GM06990 (cell line): Measurements from ENCODE around the gene MED13L.

ENCODE experiments used
- DNase-seq: peaks from one replicate; pipeline ENCODE4 v3.0.0-alpha.2; 2011; ENCODE audit not compliant: insufficient read length; ENCODE audit errors: extremely low read depth
- H3K27me3 ChIP-seq: replicated peaks from 2 replicates; pipeline ENCODE4 v1.6.0; 2011; ENCODE audit warnings: low read length; ENCODE audit not compliant: control insufficient read depth, insufficient read depth
- H3K36me3 ChIP-seq: 2 replicates; pipeline ENCODE4 v1.5.1; 2011; ENCODE audit warnings: low read length; ENCODE audit not compliant: control insufficient read depth, insufficient read depth
- H3K4me3 ChIP-seq: replicated peaks from 2 replicates; pipeline ENCODE4 v1.5.1; 2011; ENCODE audit warnings: low read depth, mild to moderate bottlenecking, control low read depth, low read length
- TF ChIP-seq, protein P1 (sequence below): IDR thresholded peaks from 2 replicates; pipeline ENCODE4 v1.5.1; 2011; ENCODE audit warnings: low read length, control low read depth, mild to moderate bottlenecking, inconsistent platforms; ENCODE audit not compliant: insufficient read depth, poor library complexity, severe bottlenecking

MED13L gene

DNA sequence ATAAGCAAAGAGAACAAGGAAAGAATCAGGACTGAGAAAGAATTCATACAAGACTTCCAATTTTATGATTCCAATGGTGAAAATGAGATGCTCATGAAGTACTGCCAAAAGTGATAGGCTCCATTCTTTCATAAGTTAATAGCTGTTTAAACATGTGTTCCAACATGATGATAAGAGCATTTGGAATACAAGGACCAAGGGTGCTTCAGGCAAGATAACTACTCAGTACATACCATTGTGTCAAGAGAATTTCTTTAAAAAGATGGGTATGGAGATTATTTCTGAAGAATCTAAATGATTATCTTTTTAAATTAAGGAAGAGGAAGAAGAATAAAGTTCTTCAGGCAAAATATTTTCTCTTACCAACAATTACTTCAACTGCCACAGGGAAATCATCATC is 258.1 kb downstream of the MED13L start:
- no peak overlapping the region for H3K4me3 ChIP-seq
- H3K27me3 ChIP-seq: no peaks in the 10 kb centered on the region
- TF ChIP-seq, protein P1, sequence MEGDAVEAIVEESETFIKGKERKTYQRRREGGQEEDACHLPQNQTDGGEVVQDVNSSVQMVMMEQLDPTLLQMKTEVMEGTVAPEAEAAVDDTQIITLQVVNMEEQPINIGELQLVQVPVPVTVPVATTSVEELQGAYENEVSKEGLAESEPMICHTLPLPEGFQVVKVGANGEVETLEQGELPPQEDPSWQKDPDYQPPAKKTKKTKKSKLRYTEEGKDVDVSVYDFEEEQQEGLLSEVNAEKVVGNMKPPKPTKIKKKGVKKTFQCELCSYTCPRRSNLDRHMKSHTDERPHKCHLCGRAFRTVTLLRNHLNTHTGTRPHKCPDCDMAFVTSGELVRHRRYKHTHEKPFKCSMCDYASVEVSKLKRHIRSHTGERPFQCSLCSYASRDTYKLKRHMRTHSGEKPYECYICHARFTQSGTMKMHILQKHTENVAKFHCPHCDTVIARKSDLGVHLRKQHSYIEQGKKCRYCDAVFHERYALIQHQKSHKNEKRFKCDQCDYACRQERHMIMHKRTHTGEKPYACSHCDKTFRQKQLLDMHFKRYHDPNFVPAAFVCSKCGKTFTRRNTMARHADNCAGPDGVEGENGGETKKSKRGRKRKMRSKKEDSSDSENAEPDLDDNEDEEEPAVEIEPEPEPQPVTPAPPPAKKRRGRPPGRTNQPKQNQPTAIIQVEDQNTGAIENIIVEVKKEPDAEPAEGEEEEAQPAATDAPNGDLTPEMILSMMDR: no peak
- H3K36me3 ChIP-seq: no peaks in the 10 kb centered on the region; the same call in 1 of the 2 replicates
- no peak for DNase-seq

DNA sequence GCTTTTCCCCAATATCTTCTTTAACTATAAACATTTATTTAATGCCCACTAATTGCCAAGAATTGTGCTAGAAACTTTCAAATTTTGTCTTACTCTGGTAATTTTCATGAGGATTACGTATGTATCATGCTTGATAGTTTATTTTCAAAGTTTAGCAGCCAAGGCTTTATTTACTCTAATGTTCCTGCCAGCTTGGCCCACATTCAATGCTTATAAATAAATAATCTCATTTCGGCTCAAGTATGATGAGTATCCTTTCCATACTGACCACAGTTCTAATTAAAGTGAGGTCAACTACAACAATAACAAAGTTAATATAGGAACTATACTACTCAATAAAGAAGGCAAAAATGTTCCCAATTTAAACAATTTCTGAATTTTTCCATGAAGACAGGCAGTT is 259.2 kb downstream of the MED13L start:
- no peak for DNase-seq
- no peak overlapping the region for H3K4me3 ChIP-seq
- TF ChIP-seq, protein P1: no peak
- no peaks in the 10 kb centered on the region; the same call in 1 of the 2 replicates for H3K36me3 ChIP-seq
- H3K27me3 ChIP-seq: no peaks in the 10 kb centered on the region

DNA sequence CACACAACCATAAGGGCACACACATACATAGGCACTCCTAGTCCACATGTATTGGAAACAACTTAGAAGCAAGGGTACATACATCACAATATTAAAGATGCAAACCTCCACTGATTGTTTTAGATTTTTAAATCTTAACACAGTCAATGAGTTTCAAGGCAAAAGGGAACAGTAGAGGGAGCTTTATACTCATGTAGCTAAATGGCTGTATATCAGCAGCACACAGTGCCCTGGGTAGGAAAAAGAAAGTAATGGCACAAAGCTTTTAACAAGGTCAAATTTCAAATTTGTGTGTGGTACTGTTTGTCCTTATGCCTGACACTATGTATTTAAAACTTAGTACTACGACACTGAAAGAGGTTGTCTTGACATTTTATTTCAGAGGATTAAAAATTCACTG is 262.0 kb downstream of the MED13L start:
- no peak for DNase-seq
- H3K36me3 ChIP-seq: no peaks in the 10 kb centered on the region; the same call in 1 of the 2 replicates

DNA sequence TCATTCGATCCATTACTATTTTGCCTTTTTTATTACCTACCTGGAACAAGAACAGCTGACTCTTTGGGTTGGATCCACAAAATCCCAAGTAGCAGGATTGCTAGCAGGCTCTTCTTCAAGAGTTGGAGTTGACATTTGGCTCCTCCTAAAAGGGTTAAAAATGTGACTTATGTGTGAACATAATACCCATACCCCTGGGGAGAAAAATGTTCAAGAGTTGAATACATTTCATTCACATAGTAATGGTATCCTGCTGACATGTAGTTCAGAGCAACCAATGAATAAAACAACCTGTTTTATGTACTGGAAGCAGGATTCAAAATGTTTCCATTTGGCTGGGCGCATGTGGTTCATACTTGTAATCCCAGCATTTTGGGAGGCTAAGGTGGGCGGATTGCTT is 264.7 kb downstream of the MED13L start:
- H3K4me3 ChIP-seq: no peak overlapping the region
- no peaks in the 10 kb centered on the region; the same call in none of the 2 replicates for H3K36me3 ChIP-seq
- TF ChIP-seq, protein P1: no peak
- no peak for DNase-seq
- no peaks in the 10 kb centered on the region for H3K27me3 ChIP-seq

More for the DNA sequence above, 262.0 kb downstream of the MED13L start:
- no peaks in the 10 kb centered on the region for H3K27me3 ChIP-seq
- H3K4me3 ChIP-seq: no peak overlapping the region
- TF ChIP-seq, protein P1: peak; percentile 41

DNA sequence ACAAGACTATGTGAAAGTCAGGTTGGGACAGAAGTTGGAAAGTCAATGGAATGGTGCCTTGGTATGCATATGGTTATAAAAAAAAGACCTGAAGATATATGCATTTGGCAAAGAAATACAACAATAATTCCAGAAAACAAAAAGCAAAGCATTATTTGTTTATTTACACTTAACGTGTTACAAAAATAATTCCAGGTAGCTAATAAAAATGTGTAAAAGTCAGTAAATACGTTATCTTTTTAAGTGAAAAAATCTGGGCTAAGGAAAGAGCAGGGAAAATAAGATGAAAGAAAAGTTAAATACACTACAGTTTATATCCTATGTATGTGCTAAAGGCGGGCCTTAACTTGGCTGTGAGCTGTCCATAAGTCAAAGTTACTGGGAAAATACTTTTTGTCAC is 266.3 kb downstream of the MED13L start:
- TF ChIP-seq, protein P1: no peak
- Histone ChIP-seq H3K36me3 (no peaks in the 10 kb centered on the region; the same call in none of the 2 replicates), H3K4me3 (no peak overlapping the region), H3K27me3 (no peaks in the 10 kb centered on the region)
- no peak for DNase-seq

DNA sequence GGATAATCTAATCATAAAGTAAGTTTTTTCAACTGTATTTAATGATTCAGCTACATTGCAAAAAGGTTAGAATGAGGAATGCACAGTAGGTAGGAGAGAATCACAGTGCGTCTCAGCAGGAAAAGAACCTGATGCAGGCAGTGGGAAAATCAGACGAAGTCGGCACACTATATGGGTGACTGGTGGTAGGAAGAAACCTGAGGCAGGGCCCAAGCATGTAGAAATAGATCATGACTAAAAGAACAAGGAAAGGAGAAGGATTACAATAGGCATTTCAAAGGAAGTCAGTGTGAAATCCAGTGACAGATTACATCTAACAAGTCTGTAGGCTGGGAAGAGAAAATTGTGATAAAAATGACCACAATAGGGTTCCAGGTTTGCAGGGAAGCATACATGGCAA is 267.0 kb downstream of the MED13L start:
- Histone ChIP-seq H3K27me3 (no peaks in the 10 kb centered on the region), H3K4me3 (no peak overlapping the region), H3K36me3 (no peaks in the 10 kb centered on the region; the same call in none of the 2 replicates)
- TF ChIP-seq, protein P1: no peak
- DNase-seq: no peak
